ENCODE results near the gene SLC15A5.

- TF ChIP-seq CTCF (IDR thresholded peaks at IDR 0.05) (no peak), EP300 (IDR thresholded peaks at IDR 0.05) (no peak), POLR2A (IDR thresholded peaks at IDR 0.05; ENCODE audit: low read depth) (no peak), POLR2AphosphoS5 (IDR thresholded peaks at IDR 0.05) (no peak)
These were observed 109.4 kb downstream of the SLC15A5 start for GRCh38 chr12:16168078-16168477.
